Smooth muscle cell (in vitro differentiated cells): ENCODE results near the gene POLE2. TPM values are rescaled to one million over a fixed set of nuclear protein-coding genes. Genes with fewer than 3 reads are reported as not detected.
"Not testable (repeated sequence)": the region's sequence is repeated elsewhere in the genome, so short reads cannot be mapped to it uniquely, and the experiment has no call there.

ENCODE experiments used
- DNase-seq: peaks from one replicate; lab custom pipeline; 2025; ENCODE audit not compliant: unreplicated experiment; lab: John Stamatoyannopoulos, UW
- H2AFZ ChIP-seq: fragments of 200-600 bp; sonication (generic); 2 replicates; pipeline ENCODE4 v1.6.0; 2016; ENCODE audit warnings: antibody characterized with exemption, low read depth, mild to moderate bottlenecking
- H3F3A ChIP-seq: fragments of 200-600 bp; sonication (generic); 2 replicates; pipeline ENCODE4 v1.6.0; 2017; ENCODE audit warnings: antibody characterized with exemption, low read depth
- H3K27ac ChIP-seq: fragments of 200-600 bp; sonication (generic); 2 replicates; pipeline ENCODE4 v1.5.1; 2016; ENCODE audit warnings: low read depth, mild to moderate bottlenecking
- H3K27me3 ChIP-seq: fragments of 200-600 bp; sonication (generic); 2 replicates; pipeline ENCODE4 v1.6.1; 2016; ENCODE audit warnings: low read depth, mild to moderate bottlenecking
- H3K36me3 ChIP-seq: fragments of 200-600 bp; sonication (generic); 2 replicates; pipeline ENCODE4 v1.5.1; 2016; ENCODE audit warnings: low read depth
- H3K4me1 ChIP-seq: fragments of 200-600 bp; sonication (generic); 2 replicates; pipeline ENCODE4 v1.5.1; 2016; ENCODE audit warnings: low read depth
- H3K4me2 ChIP-seq: fragments of 200-600 bp; sonication (generic); 2 replicates; pipeline ENCODE4 v1.6.0; 2016; ENCODE audit warnings: mild to moderate bottlenecking
- H3K4me3 ChIP-seq: fragments of 200-600 bp; sonication (generic); 2 replicates; pipeline ENCODE4 v1.5.1; 2016; ENCODE audit warnings: mild to moderate bottlenecking
- H3K79me2 ChIP-seq: fragments of 200-600 bp; sonication (generic); 2 replicates; pipeline ENCODE4 v1.6.0; 2016; ENCODE audit warnings: low read depth, mild to moderate bottlenecking
- H3K9ac ChIP-seq: fragments of 200-600 bp; sonication (generic); 2 replicates; pipeline ENCODE4 v1.6.0; 2016; ENCODE audit warnings: low read depth
- H3K9me3 ChIP-seq: fragments of 200-600 bp; sonication (generic); replicated peaks from 2 replicates; pipeline ENCODE4 v1.5.1; 2016; ENCODE audit warnings: low read depth
- H4K20me1 ChIP-seq: fragments of 200-600 bp; sonication (generic); 2 replicates; pipeline ENCODE4 v1.6.0; 2016; ENCODE audit warnings: low read depth
- WGBS: methylation state at CpG from one replicate; pipeline ENCODE4 v1.1.7; 2016; ENCODE audit warnings: low lambda C conversion rate; 5-methylcytosine and 5-hydroxymethylcytosine counted together
- polyA plus RNA-seq: library from polyadenylated mRNA; unstranded; fragments of >200 nt; fragmentation: Nextera tagmentation; extraction: Ambion mirVana; gene quantifications from 2 replicates; pipeline ENCODE4 v1.2.1, GENCODE V29; 2016
- total RNA-seq: library from RNA; depleted of rRNA; stranded (reverse); fragments of >200 nt; gene quantifications from 2 replicates; pipeline ENCODE4 v1.2.3, GENCODE V29; 2014
- TF ChIP-seq, protein P1 (sequence below): fragments of 200-600 bp; sonication (generic); IDR thresholded peaks from 2 replicates; pipeline ENCODE4 v1.5.1; 2017; ENCODE audit warnings: borderline replicate concordance, mild to moderate bottlenecking, antibody characterized with exemption; ENCODE audit not compliant: insufficient read depth, poor library complexity, severe bottlenecking

Gene POLE2
- total and polyA plus RNA-seq, 2 experiments from 2014 or later = 7.5 to 9.6 TPM

GRCh38 chr14:49659526-49660455 lies 28.2 kb downstream of the POLE2 start:
- H3K27me3 ChIP-seq = no peaks in the 10 kb centered on the region
- no peak overlapping the region for H3K4me3 ChIP-seq
- peak overlapping the region; percentile 31 for H3K27ac ChIP-seq
- 96% methylated on average over 2 of the region's 2 CpGs for WGBS
- H3K4me2 ChIP-seq = no peak overlapping the region
- H3K9me3 ChIP-seq = no peaks in the 10 kb centered on the region
- H3K9ac ChIP-seq = no peak overlapping the region
- no peaks in the 10 kb centered on the region for H3K79me2 ChIP-seq
- no peak for DNase-seq
- H3K36me3 ChIP-seq = no peaks in the 10 kb centered on the region
- H4K20me1 ChIP-seq = no peaks in the 10 kb centered on the region
- no peaks in the 10 kb centered on the region for H3F3A ChIP-seq
- H3K4me1 ChIP-seq = no peaks in the 10 kb centered on the region
- TF ChIP-seq, protein P1, sequence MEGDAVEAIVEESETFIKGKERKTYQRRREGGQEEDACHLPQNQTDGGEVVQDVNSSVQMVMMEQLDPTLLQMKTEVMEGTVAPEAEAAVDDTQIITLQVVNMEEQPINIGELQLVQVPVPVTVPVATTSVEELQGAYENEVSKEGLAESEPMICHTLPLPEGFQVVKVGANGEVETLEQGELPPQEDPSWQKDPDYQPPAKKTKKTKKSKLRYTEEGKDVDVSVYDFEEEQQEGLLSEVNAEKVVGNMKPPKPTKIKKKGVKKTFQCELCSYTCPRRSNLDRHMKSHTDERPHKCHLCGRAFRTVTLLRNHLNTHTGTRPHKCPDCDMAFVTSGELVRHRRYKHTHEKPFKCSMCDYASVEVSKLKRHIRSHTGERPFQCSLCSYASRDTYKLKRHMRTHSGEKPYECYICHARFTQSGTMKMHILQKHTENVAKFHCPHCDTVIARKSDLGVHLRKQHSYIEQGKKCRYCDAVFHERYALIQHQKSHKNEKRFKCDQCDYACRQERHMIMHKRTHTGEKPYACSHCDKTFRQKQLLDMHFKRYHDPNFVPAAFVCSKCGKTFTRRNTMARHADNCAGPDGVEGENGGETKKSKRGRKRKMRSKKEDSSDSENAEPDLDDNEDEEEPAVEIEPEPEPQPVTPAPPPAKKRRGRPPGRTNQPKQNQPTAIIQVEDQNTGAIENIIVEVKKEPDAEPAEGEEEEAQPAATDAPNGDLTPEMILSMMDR = no peak
- no peak overlapping the region for H2AFZ ChIP-seq

GRCh38 chr14:49657500-49657899 lies 30.5 kb downstream of the POLE2 start:
- not testable (repeated sequence) for H3K27me3 ChIP-seq, H3K4me3 ChIP-seq, H3K36me3 ChIP-seq, H3K4me2 ChIP-seq, H3K27ac ChIP-seq, H4K20me1 ChIP-seq, H2AFZ ChIP-seq, H3K79me2 ChIP-seq, H3K4me1 ChIP-seq, H3K9me3 ChIP-seq, DNase-seq, H3K9ac ChIP-seq, H3F3A ChIP-seq
- 96% methylated on average over 6 of the region's 6 CpGs for WGBS

GRCh38 chr14:49654511-49654910 lies 33.5 kb downstream of the POLE2 start:
- no peaks in the 10 kb centered on the region for H3K36me3 ChIP-seq
- 97% methylated on average over 3 of the region's 3 CpGs for WGBS
- no peaks in the 10 kb centered on the region for H3K9me3 ChIP-seq
- no peak overlapping the region for H2AFZ ChIP-seq
- no peak overlapping the region for H3K27ac ChIP-seq
- no peak overlapping the region for H3K4me3 ChIP-seq
- no peaks in the 10 kb centered on the region for H4K20me1 ChIP-seq
- TF ChIP-seq, protein P1 = no peak
- H3K9ac ChIP-seq = no peak overlapping the region
- no peaks in the 10 kb centered on the region for H3K4me1 ChIP-seq
- no peak overlapping the region for H3K4me2 ChIP-seq
- no peaks in the 10 kb centered on the region for H3K79me2 ChIP-seq
- no peaks in the 10 kb centered on the region for H3K27me3 ChIP-seq
- DNase-seq = no peak
- no peaks in the 10 kb centered on the region for H3F3A ChIP-seq

- Histone ChIP-seq H3K9ac (no peak overlapping the region), H3K4me1 (no peaks in the 10 kb centered on the region), H3K79me2 (no peaks in the 10 kb centered on the region), H3K4me3 (no peak overlapping the region), H4K20me1 (no peaks in the 10 kb centered on the region), H3K9me3 (no peaks in the 10 kb centered on the region), H3F3A (no peaks in the 10 kb centered on the region), H3K27ac (no peak overlapping the region), H3K4me2 (no peak overlapping the region), H3K27me3 (no peaks in the 10 kb centered on the region), H3K36me3 (no peaks in the 10 kb centered on the region), H2AFZ (no peak overlapping the region)
- WGBS = over 99% methylated on average over 6 of the region's 6 CpGs
- TF ChIP-seq, protein P1 = no peak
- no peak for DNase-seq
Measured at GRCh38 chr14:49653508-49653907, 34.5 kb downstream of the POLE2 start.
